H1 (cell line): Measurements from ENCODE around the gene EYA4. TPM values are rescaled to one million over a fixed set of nuclear protein-coding genes. Genes with fewer than 3 reads are reported as not detected.

Experiments used
- CTCF ChIA-PET: fragments of 300-600 bp; sonication (Branson Sonifier 250); formaldehyde crosslinking; loops from one replicate; lab custom pipeline; 2021; ENCODE audit not compliant: partially characterized antibody; lab: Charles Lee
- POLR2A ChIA-PET: fragments of 300-600 bp; sonication (Branson Sonifier 250); formaldehyde crosslinking; loops from one replicate; lab custom pipeline; 2021; ENCODE audit warnings: inconsistent platforms; ENCODE audit not compliant: partially characterized antibody; lab: Charles Lee
- DNase-seq, 2 experiments: peaks; one replicate each; pipeline versions ENCODE4 v3.0.0 to v3.0.0-alpha.2; 2010 to 2022; ENCODE audit warnings: low spot score in 2 of 2, low read depth in 1 of 2, mixed read lengths in 1 of 2
- FAIRE-seq: peaks from 2 replicates; lab custom pipeline; 2011; peaks lifted over from hg19 to GRCh38; lab: Jason Lieb, UNC
- H2AFZ ChIP-seq: 2 replicates; pipeline ENCODE4 v1.8.1; 2012; ENCODE audit warnings: low read length, inconsistent platforms
- H2AK5ac ChIP-seq: 2 replicates; pipeline ENCODE4 v1.6.1; 2013; ENCODE audit warnings: low read depth, low read length
- H2BK120ac ChIP-seq: replicated peaks from 2 replicates; pipeline ENCODE3; 2013; ENCODE audit warnings: low read depth, low read length, inconsistent platforms
- H2BK12ac ChIP-seq: 2 replicates; pipeline ENCODE4 v1.6.1; 2013; ENCODE audit warnings: low read depth, low read length
- H2BK15ac ChIP-seq: 2 replicates; pipeline ENCODE4 v1.6.1; 2013; ENCODE audit warnings: low read length
- H2BK20ac ChIP-seq: 2 replicates; pipeline ENCODE4 v1.6.1; 2013; ENCODE audit warnings: low read length
- H2BK5ac ChIP-seq: 2 replicates; pipeline ENCODE4 v1.6.1; 2013; ENCODE audit warnings: low read depth, low read length
- H3K14ac ChIP-seq: 2 replicates; pipeline ENCODE4 v1.6.1; 2013; ENCODE audit warnings: inconsistent platforms; ENCODE audit not compliant: insufficient read length
- H3K18ac ChIP-seq: 2 replicates; pipeline ENCODE4 v1.6.1; 2013; ENCODE audit warnings: low read length; ENCODE audit errors: extremely low read depth
- H3K23ac ChIP-seq: 2 replicates; pipeline ENCODE4 v1.6.1; 2013; ENCODE audit warnings: inconsistent platforms; ENCODE audit not compliant: insufficient read length
- H3K23me2 ChIP-seq: 2 replicates; pipeline ENCODE4 v1.6.1; 2013; ENCODE audit warnings: low read depth, low read length
- H3K27ac ChIP-seq: 2 replicates; pipeline ENCODE4 v1.6.1; 2011; ENCODE audit warnings: low read depth, low read length, inconsistent platforms
- H3K27me3 ChIP-seq, 4 experiments: replicated peaks in 1 of 4; 1 replicate in 1 of 4; 2 replicates in 3 of 4; pipeline versions ENCODE4 v1.6.1 to v1.8.1; 2011 to 2013; ENCODE audit warnings: low read length in 3 of 4, mild to moderate bottlenecking in 3 of 4, inconsistent platforms in 2 of 4, mixed read lengths in 2 of 4, moderate library complexity in 1 of 4; ENCODE audit not compliant: control insufficient read depth in 3 of 4, insufficient read depth in 3 of 4; ENCODE audit errors: extremely low read depth in 1 of 4
- H3K36me3 ChIP-seq, 4 experiments: 2 replicates each; pipeline versions ENCODE4 v1.6.1 to v1.8.1; 2011 to 2013; ENCODE audit warnings: mild to moderate bottlenecking in 4 of 4, low read length in 3 of 4, moderate library complexity in 2 of 4, control low read depth in 1 of 4, inconsistent platforms in 1 of 4; ENCODE audit not compliant: insufficient read depth in 4 of 4, control insufficient read depth in 2 of 4
- H3K4ac ChIP-seq: replicated peaks from 2 replicates; pipeline ENCODE3; 2013; ENCODE audit warnings: low read length, low read depth, mixed read lengths, inconsistent platforms; ENCODE audit not compliant: insufficient read length
- H3K4me1 ChIP-seq, 4 experiments: replicated peaks in 1 of 4; 1 replicate in 1 of 4; 2 replicates in 3 of 4; pipeline versions ENCODE4 v1.6.1 to v1.8.1; 2011 to 2013; ENCODE audit warnings: low read length in 3 of 4, inconsistent platforms in 2 of 4, mixed read lengths in 1 of 4; ENCODE audit not compliant: insufficient read depth in 4 of 4, control insufficient read depth in 3 of 4
- H3K4me2 ChIP-seq, 2 experiments: 2 replicates each; pipeline versions ENCODE4 v1.6.1 to v1.8.1; 2011 to 2013; ENCODE audit warnings: low read depth in 2 of 2, low read length in 2 of 2, control low read depth in 1 of 2, inconsistent platforms in 1 of 2, mild to moderate bottlenecking in 1 of 2; ENCODE audit not compliant: insufficient read depth in 1 of 2
- H3K4me3 ChIP-seq, 4 experiments: fragments of 200-600, 300-600 bp in 1 of 4; sonication (generic), shearing (Covaris generic), sonication (Bioruptor Twin) in 1 of 4; 2 replicates each; pipeline versions ENCODE4 v1.5.1 to v1.8.1; 2011 to 2016; ENCODE audit warnings: low read length in 4 of 4, low read depth in 3 of 4, control low read depth in 2 of 4, inconsistent platforms in 2 of 4, mild to moderate bottlenecking in 2 of 4, mixed read lengths in 1 of 4, moderate library complexity in 1 of 4; ENCODE audit not compliant: insufficient read depth in 2 of 4; ENCODE audit errors: extremely low read depth in 1 of 4
- H3K56ac ChIP-seq: replicated peaks from 2 replicates; pipeline ENCODE3; 2013; ENCODE audit warnings: low read depth, mild to moderate bottlenecking, mixed read lengths, low read length, inconsistent platforms; ENCODE audit not compliant: insufficient read length
- H3K79me1 ChIP-seq: 2 replicates; pipeline ENCODE4 v1.6.1; 2013; ENCODE audit warnings: low read depth, low read length, control low read depth
- H3K79me2 ChIP-seq, 2 experiments: 2 replicates each; pipeline versions ENCODE4 v1.6.1 to v1.8.1; 2012 to 2013; ENCODE audit warnings: low read length in 2 of 2, mild to moderate bottlenecking in 2 of 2, inconsistent platforms in 1 of 2; ENCODE audit not compliant: insufficient read depth in 2 of 2, control insufficient read depth in 1 of 2
- H3K9ac ChIP-seq, 4 experiments: replicated peaks in 1 of 4; 1 replicate in 1 of 4; 2 replicates in 3 of 4; pipeline versions ENCODE4 v1.6.1 to v1.8.1; 2011 to 2013; ENCODE audit warnings: low read depth in 3 of 4, low read length in 3 of 4, control low read depth in 2 of 4, mild to moderate bottlenecking in 2 of 4, moderate library complexity in 2 of 4, inconsistent platforms in 1 of 4; ENCODE audit errors: extremely low read depth in 1 of 4
- H3K9me3 ChIP-seq, 2 experiments: 2 replicates each; pipeline versions ENCODE4 v1.6.1 to v1.8.1; 2012 to 2013; ENCODE audit warnings: mild to moderate bottlenecking in 2 of 2, moderate library complexity in 2 of 2, control low read depth in 1 of 2, inconsistent platforms in 1 of 2, low read depth in 1 of 2, low read length in 1 of 2, mixed read lengths in 1 of 2; ENCODE audit not compliant: insufficient read depth in 2 of 2
- H4K20me1 ChIP-seq, 2 experiments: replicated peaks in 1 of 2; 2 replicates each; pipeline versions ENCODE3 to v1.8.1; 2011 to 2013; ENCODE audit warnings: inconsistent platforms in 2 of 2, low read length in 2 of 2, mild to moderate bottlenecking in 1 of 2; ENCODE audit not compliant: insufficient read depth in 2 of 2, control insufficient read depth in 1 of 2
- H4K5ac ChIP-seq: 2 replicates; pipeline ENCODE4 v1.6.1; 2013; ENCODE audit warnings: low read length, low read depth, mixed read lengths, inconsistent platforms; ENCODE audit not compliant: insufficient read length
- H4K8ac ChIP-seq: 2 replicates; pipeline ENCODE4 v1.8.0; 2013; ENCODE audit warnings: mild to moderate bottlenecking, moderate library complexity, low read length, inconsistent platforms; ENCODE audit not compliant: insufficient read depth; ENCODE audit errors: extremely low read depth
- H4K91ac ChIP-seq: replicated peaks from 2 replicates; pipeline ENCODE3; 2013; ENCODE audit warnings: low read length, mixed read lengths, inconsistent platforms; ENCODE audit not compliant: insufficient read length
- ASH2L ChIP-seq: fragments of 200-600, 300-600 bp; sonication (generic); IDR thresholded peaks from one replicate; pipeline ENCODE4 v1.7.1; 2017; ENCODE audit warnings: low read length
- WGBS, 2 experiments: shearing (Covaris generic) in 1 of 2; methylation state at CpG; one replicate each; pipeline versions ENCODE4 v1.1.6 to v1.1.7; 2013 to 2015; ENCODE audit warnings: low lambda C conversion rate in 2 of 2, mixed read lengths in 2 of 2, inconsistent platforms in 1 of 2, low coverage in 1 of 2, missing lambda C conversion rate in 1 of 2; ENCODE audit not compliant: insufficient replicate concordance in 2 of 2, insufficient coverage in 1 of 2, insufficient read length in 1 of 2; ENCODE audit errors: extremely low coverage in 1 of 2, missing lambda C conversion rate in 1 of 2; 5-methylcytosine and 5-hydroxymethylcytosine counted together
- polyA plus RNA-seq, 7 experiments: library from polyadenylated mRNA; depleted of rRNA in 3 of 7; stranded (reverse) in 5 of 7; unstranded in 2 of 7; fragments of >200 nt in 5 of 7; fragments of 200-250 nt in 2 of 7; gene quantifications; 1 replicate in 5 of 7; 2 replicates in 1 of 7; 4 replicates in 1 of 7; pipeline versions ENCODE4 v1.2.1 to v1.2.3, GENCODE V29; 2011 to 2013; ENCODE audit warnings: missing spikeins in 2 of 7, mixed read lengths in 2 of 7
- total RNA-seq: library from RNA; stranded (reverse); fragmentation: NEBNext Ultra II Directional; extraction: Animal tissue kit (Norgen Biotek cat#: 25700); gene quantifications from 2 replicates; pipeline ENCODE4 v1.2.1, GENCODE V29; 2021

The EYA4 gene
- total and polyA plus RNA-seq, 2 of the 8 experiments (the other 6 are each of a cell fraction or from before 2014, with no cell fraction given), result 0.06 to 0.17 TPM

DNA sequence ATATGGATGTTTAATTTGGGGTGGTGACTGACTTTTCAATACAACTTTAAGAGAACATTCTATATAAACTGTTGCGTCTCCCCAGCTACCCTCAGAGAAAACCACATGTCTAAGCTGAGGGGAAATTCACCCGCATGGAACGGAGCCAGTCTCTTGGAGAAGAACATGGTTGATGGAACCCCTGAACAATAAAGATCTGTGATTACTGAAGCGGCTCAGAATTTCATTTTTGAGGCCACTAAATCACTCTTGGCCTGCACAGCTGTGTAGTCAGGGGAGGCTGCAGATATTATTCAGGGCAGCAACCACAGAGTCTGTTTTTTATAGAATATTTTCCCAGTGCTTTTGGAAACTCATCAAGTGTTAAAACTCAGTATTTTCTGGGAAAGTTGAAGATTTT, 73.8 kb downstream of the EYA4 start:
- Histone ChIP-seq H3K36me3 (no peaks in the 10 kb centered on the region), H3K14ac (no peak overlapping the region), H4K5ac (no peak overlapping the region), H2BK120ac (no peak overlapping the region), H3K23me2 (no peaks in the 10 kb centered on the region), H3K9me3 (no peaks in the 10 kb centered on the region), H3K4me2 (no peak overlapping the region), H3K56ac (no peak overlapping the region), H3K4ac (no peak overlapping the region), H3K18ac (no peak overlapping the region), H2BK5ac (no peak overlapping the region), H3K79me2 (no peaks in the 10 kb centered on the region), H2AK5ac (no peak overlapping the region), H3K79me1 (no peaks in the 10 kb centered on the region), H3K27me3 (peaks cover 0 to 1% (median 0%) of the 10 kb centered on the region in 4 experiments; a peak in 1 of 7 replicates), H2BK12ac (no peak overlapping the region), H3K9ac (no peak overlapping the region), H2BK15ac (no peak overlapping the region), H4K8ac (no peak overlapping the region), H2AFZ (no peak overlapping the region), H4K20me1 (no peaks in the 10 kb centered on the region), H4K91ac (no peak overlapping the region), H3K23ac (no peak overlapping the region), H3K4me1 (peaks cover 0 to 10% (median 2%) of the 10 kb centered on the region in 4 experiments; a peak in 3 of 7 replicates), H3K27ac (no peak overlapping the region), H3K4me3 (no peak overlapping the region), H2BK20ac (no peak overlapping the region)
- 98% methylated on average over 4 of the region's 4 CpGs; no CpG with 5 or more reads in 1 of the 2 experiments for WGBS, 2 experiments
- DNase-seq (no peak), FAIRE-seq (no peak)
- CTCF ChIA-PET, result interaction anchor here (0.7 kb wide), 1 partner anchor 527 kb away, joined by 3 read pairs; no protein-coding TSS in a partner anchor
- POLR2A ChIA-PET, result no interaction called here
- TF ChIP-seq ASH2L, result no peak
